GM19043 (cell line): ENCODE results near the gene VKORC1.
A peak's percentile ranks its signal among the peaks of the same experiment; 100 is the strongest.

Source experiments
- ATAC-seq: cut with Tn5 transposase; IDR thresholded peaks from one replicate; pipeline ENCODE4 v1.9.1; 2021; ENCODE audit warnings: low read depth; ENCODE audit not compliant: unreplicated experiment

VKORC1 gene

GRCh38 chr16:31130899-31131298 is 36.3 kb upstream of the VKORC1 start:
- ATAC-seq: no peak

- no peak for ATAC-seq
Measured at GRCh38 chr16:31130336-31130891, 35.8 kb upstream of the VKORC1 start.

GRCh38 chr16:31129568-31130335 is 35.2 kb upstream of the VKORC1 start:
- no peak for ATAC-seq

- no peak for ATAC-seq
Measured at GRCh38 chr16:31128711-31129567, 34.3 kb upstream of the VKORC1 start.

GRCh38 chr16:31127182-31127581 is 32.6 kb upstream of the VKORC1 start:
- no peak for ATAC-seq

- ATAC-seq: no peak
Measured at GRCh38 chr16:31125844-31126243, 31.2 kb upstream of the VKORC1 start.

- no peak for ATAC-seq
Measured at GRCh38 chr16:31120129-31120528, 25.5 kb upstream of the VKORC1 start.

GRCh38 chr16:31118223-31119155 is 23.9 kb upstream of the VKORC1 start:
- no peak for ATAC-seq

- peak; percentile 83 for ATAC-seq
Measured at GRCh38 chr16:31117384-31118222, 23.0 kb upstream of the VKORC1 start, which contains the start of gene KAT8. TSS of gene KAT8 (plus strand) at chr16:31117664. CDS start at chr16:31117682, 18 bp downstream.

- ATAC-seq: no peak
Measured at GRCh38 chr16:31114468-31114867, 19.9 kb upstream of the VKORC1 start.

- peak; percentile 38 for ATAC-seq
Measured at GRCh38 chr16:31113121-31114120, 18.8 kb upstream of the VKORC1 start.

GRCh38 chr16:31112711-31113110 is 18.1 kb upstream of the VKORC1 start:
- no peak for ATAC-seq

GRCh38 chr16:31111881-31112466 is 17.4 kb upstream of the VKORC1 start:
- no peak for ATAC-seq

- no peak for ATAC-seq
Measured at GRCh38 chr16:31110106-31111034, 15.8 kb upstream of the VKORC1 start.

- ATAC-seq: no peak
Measured at GRCh38 chr16:31109622-31110021, 15.0 kb upstream of the VKORC1 start.

GRCh38 chr16:31108794-31109558 is 14.4 kb upstream of the VKORC1 start:
- ATAC-seq: no peak
